OCI-LY1 (cell line): ENCODE measurements around the gene MMP2.

Experiments
- H2AFZ ChIP-seq: fragments of 200-600 bp; sonication (generic), shearing (Covaris generic); 2 replicates; pipeline ENCODE4 v1.6.0; 2014; ENCODE audit warnings: antibody characterized with exemption, mild to moderate bottlenecking, low read length
- H3F3A ChIP-seq: fragments of 200-600 bp; sonication (generic), shearing (Covaris generic); 2 replicates; pipeline ENCODE4 v1.6.0; 2014; ENCODE audit warnings: mild to moderate bottlenecking, antibody characterized with exemption, low read length, moderate library complexity; ENCODE audit not compliant: insufficient read depth
- H3K27ac ChIP-seq: fragments of 200-600 bp; sonication (generic); 2 replicates; pipeline ENCODE4 v1.5.1; 2014; ENCODE audit warnings: low read length, mixed run types, mild to moderate bottlenecking, low read depth; ENCODE audit not compliant: poor library complexity, severe bottlenecking
- H3K27me3 ChIP-seq: fragments of 200-600 bp; sonication (generic); 2 replicates; pipeline ENCODE4 v1.6.0; 2014; ENCODE audit warnings: antibody characterized with exemption, mild to moderate bottlenecking, low read length, moderate library complexity; ENCODE audit not compliant: insufficient read depth
- H3K36me3 ChIP-seq: fragments of 200-600 bp; sonication (generic); 2 replicates; pipeline ENCODE4 v1.6.1; 2014; ENCODE audit warnings: mild to moderate bottlenecking, antibody characterized with exemption, low read length, moderate library complexity, mixed read lengths; ENCODE audit not compliant: insufficient read depth
- H3K4me1 ChIP-seq: fragments of 200-600 bp; sonication (generic); 2 replicates; pipeline ENCODE4 v1.5.1; 2014; ENCODE audit warnings: mild to moderate bottlenecking, low read length, moderate library complexity; ENCODE audit not compliant: insufficient read depth, severe bottlenecking
- H3K4me2 ChIP-seq: fragments of 200-600 bp; sonication (generic), shearing (Covaris generic); 2 replicates; pipeline ENCODE4 v1.6.1; 2014; ENCODE audit warnings: low read length
- H3K4me3 ChIP-seq: fragments of 200-600 bp; sonication (generic); 2 replicates; pipeline ENCODE4 v1.5.1; 2014; ENCODE audit warnings: low read length, low read depth, mild to moderate bottlenecking, mixed read lengths; ENCODE audit not compliant: poor library complexity, severe bottlenecking
- H3K79me2 ChIP-seq: fragments of 200-600 bp; shearing (Covaris generic); 2 replicates; pipeline ENCODE4 v1.6.1; 2016; ENCODE audit warnings: mixed run types, low read length, mixed read lengths; ENCODE audit not compliant: insufficient read depth
- H3K9ac ChIP-seq: fragments of 200-600 bp; sonication (generic), shearing (Covaris generic); 2 replicates; pipeline ENCODE4 v1.6.1; 2014; ENCODE audit warnings: mild to moderate bottlenecking, low read length, mixed read lengths
- H3K9me2 ChIP-seq: fragments of 200-600 bp; sonication (generic), shearing (Covaris generic); 2 replicates; pipeline ENCODE4 v1.6.1; 2014; ENCODE audit warnings: low read depth, mild to moderate bottlenecking, low read length, mixed read lengths
- H3K9me3 ChIP-seq: fragments of 200-600 bp; shearing (Covaris generic); 2 replicates; pipeline ENCODE4 v1.6.1; 2014; ENCODE audit warnings: low read length, mixed read lengths
- H4K20me1 ChIP-seq: fragments of 200-600 bp; sonication (generic), shearing (Covaris generic); 2 replicates; pipeline ENCODE4 v1.6.0; 2016; ENCODE audit warnings: mild to moderate bottlenecking, low read length; ENCODE audit not compliant: insufficient read depth
- CTCF ChIP-seq: fragments of 200-600 bp; sonication (generic), shearing (Covaris generic); IDR thresholded peaks from 2 replicates; pipeline ENCODE4 v1.5.1; 2017; ENCODE audit warnings: mild to moderate bottlenecking, antibody characterized with exemption, low read length, moderate library complexity, mixed read lengths
- EZH2 ChIP-seq: fragments of 200-600 bp; sonication (generic), shearing (Covaris generic); IDR thresholded peaks from 2 replicates; pipeline ENCODE4 v1.8.0; 2017; ENCODE audit warnings: borderline replicate concordance, mixed run types, mild to moderate bottlenecking, antibody characterized with exemption, low read length, moderate library complexity, mixed read lengths

The MMP2 gene

GRCh38 chr16:55497558-55497957 is 18.6 kb downstream of the MMP2 start:
- no peak overlapping the region for H3K4me3 ChIP-seq
- H3K4me1 ChIP-seq, result no peaks in the 10 kb centered on the region
- no peaks in the 10 kb centered on the region for H3K27me3 ChIP-seq
- H3K9ac ChIP-seq, result no peak overlapping the region
- H3K9me3 ChIP-seq, result no peaks in the 10 kb centered on the region
- no peak overlapping the region for H3K27ac ChIP-seq
- H3F3A ChIP-seq, result no peaks in the 10 kb centered on the region
- no peaks in the 10 kb centered on the region for H3K9me2 ChIP-seq
- H4K20me1 ChIP-seq, result no peaks in the 10 kb centered on the region
- no peak overlapping the region for H3K4me2 ChIP-seq
- H3K79me2 ChIP-seq, result no peaks in the 10 kb centered on the region
- TF ChIP-seq CTCF, result no peak
- no peak overlapping the region for H2AFZ ChIP-seq
- H3K36me3 ChIP-seq, result no peaks in the 10 kb centered on the region

- TF ChIP-seq EZH2 (no peak), CTCF (no peak)
- Histone ChIP-seq H3K4me3 (no peak overlapping the region), H3K27ac (no peak overlapping the region), H3F3A (no peaks in the 10 kb centered on the region), H3K36me3 (no peaks in the 10 kb centered on the region), H3K79me2 (no peaks in the 10 kb centered on the region), H3K9me2 (no peaks in the 10 kb centered on the region), H3K4me2 (no peak overlapping the region), H3K4me1 (no peaks in the 10 kb centered on the region), H2AFZ (no peak overlapping the region), H4K20me1 (no peaks in the 10 kb centered on the region), H3K27me3 (no peaks in the 10 kb centered on the region), H3K9ac (no peak overlapping the region), H3K9me3 (no peaks in the 10 kb centered on the region)
Observed at GRCh38 chr16:55498101-55498500, 19.1 kb downstream of the MMP2 start.

- Histone ChIP-seq H2AFZ (no peak overlapping the region), H3K79me2 (no peaks in the 10 kb centered on the region), H3K4me1 (no peaks in the 10 kb centered on the region), H3K4me3 (no peak overlapping the region), H3F3A (no peaks in the 10 kb centered on the region), H3K9me2 (no peaks in the 10 kb centered on the region), H3K27ac (no peak overlapping the region), H3K36me3 (no peaks in the 10 kb centered on the region), H3K27me3 (no peaks in the 10 kb centered on the region), H3K9me3 (no peaks in the 10 kb centered on the region), H3K9ac (no peak overlapping the region), H3K4me2 (no peak overlapping the region), H4K20me1 (no peaks in the 10 kb centered on the region)
- TF ChIP-seq EZH2 (no peak), CTCF (no peak)
Observed at GRCh38 chr16:55499281-55499680, 20.3 kb downstream of the MMP2 start.
